Activated naive CD8-positive, alpha-beta T cell treated with anti-CD3 and anti-CD28 coated beads, Interleukin-2, amount 50 U/mL, for 16 hours (primary cell): Measurements from ENCODE around the gene STEAP3.

Source experiments
- DNase-seq: peaks from one replicate; pipeline ENCODE4 v3.0.0-alpha.2; 2020; ENCODE audit warnings: low read depth, low spot score

STEAP3 gene

GRCh38 chr2:119246884-119247843 is 23.5 kb downstream of the STEAP3 start:
- no peak for DNase-seq

GRCh38 chr2:119247844-119248271 is 24.2 kb downstream of the STEAP3 start:
- DNase-seq = no peak

GRCh38 chr2:119248311-119248710 is 24.7 kb downstream of the STEAP3 start:
- DNase-seq = no peak

GRCh38 chr2:119248751-119249150 is 25.1 kb downstream of the STEAP3 start:
- DNase-seq = no peak

GRCh38 chr2:119249311-119249710 is 25.7 kb downstream of the STEAP3 start:
- no peak for DNase-seq

GRCh38 chr2:119249855-119250717 is 26.5 kb downstream of the STEAP3 start:
- DNase-seq = no peak

- DNase-seq = no peak
Measured at GRCh38 chr2:119250718-119251290, 27.2 kb downstream of the STEAP3 start.

- DNase-seq = no peak
Measured at GRCh38 chr2:119251652-119252051, 28.0 kb downstream of the STEAP3 start.

- no peak for DNase-seq
Measured at GRCh38 chr2:119252186-119253113, 28.8 kb downstream of the STEAP3 start.

- no peak for DNase-seq
Measured at GRCh38 chr2:119253114-119253702, 29.6 kb downstream of the STEAP3 start.

- no peak for DNase-seq
Measured at GRCh38 chr2:119253760-119254600, 30.3 kb downstream of the STEAP3 start.

GRCh38 chr2:119254601-119255080 is 31.0 kb downstream of the STEAP3 start:
- no peak for DNase-seq

GRCh38 chr2:119255760-119256581 is 32.3 kb downstream of the STEAP3 start:
- DNase-seq = no peak

GRCh38 chr2:119256582-119256921 is 32.9 kb downstream of the STEAP3 start:
- no peak for DNase-seq

GRCh38 chr2:119257198-119257597 is 33.6 kb downstream of the STEAP3 start:
- no peak for DNase-seq

GRCh38 chr2:119259296-119259860 is 35.7 kb downstream of the STEAP3 start:
- DNase-seq = no peak

GRCh38 chr2:119260646-119261492 is 37.2 kb downstream of the STEAP3 start:
- no peak for DNase-seq
